Mesenteric fat pad (tissue), 1 donor: Measurements from ENCODE around the gene TMEM190. TPM values are rescaled to one million over a fixed set of nuclear protein-coding genes. Genes with fewer than 3 reads are reported as not detected.
"Not testable (repeated sequence)": the region's sequence is repeated elsewhere in the genome, so short reads cannot be mapped to it uniquely, and the experiment has no call there.

Source experiments
- DNase-seq: peaks from one replicate; pipeline ENCODE4 v3.0.0-alpha.2; 2020; ENCODE audit warnings: low spot score
- total RNA-seq: library from RNA; stranded (reverse); fragmentation: NEBNext Ultra II Directional; extraction: Animal tissue kit (Norgen Biotek cat#: 25700); gene quantifications from one replicate; pipeline ENCODE4 v1.2.1, GENCODE V29; 2021
- donor health status: DM: yes; HTN: yes; CAD: no.

Gene TMEM190
- total RNA-seq, 1 donor from 2014 or later = not detected

DNA sequence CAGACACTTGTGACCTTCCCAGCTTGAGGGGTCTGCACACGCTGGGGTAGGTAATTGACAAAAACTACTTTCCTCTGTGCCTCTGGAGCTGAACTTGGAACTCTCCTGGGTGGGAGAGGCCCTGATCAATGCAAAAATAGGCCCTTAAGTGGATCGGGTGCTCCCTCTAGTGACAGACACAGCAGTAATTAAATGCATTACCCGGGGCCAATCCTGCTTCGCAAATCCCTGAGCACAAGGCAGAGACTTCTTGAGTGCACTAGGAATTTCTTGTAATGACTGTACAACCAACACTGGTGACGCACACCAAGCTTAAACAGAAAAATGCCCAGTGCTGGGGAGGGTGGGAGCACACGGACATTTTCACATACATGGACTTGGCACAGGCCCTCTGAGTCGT is 41.6 kb downstream of the TMEM190 start:
- no peak for DNase-seq

DNA sequence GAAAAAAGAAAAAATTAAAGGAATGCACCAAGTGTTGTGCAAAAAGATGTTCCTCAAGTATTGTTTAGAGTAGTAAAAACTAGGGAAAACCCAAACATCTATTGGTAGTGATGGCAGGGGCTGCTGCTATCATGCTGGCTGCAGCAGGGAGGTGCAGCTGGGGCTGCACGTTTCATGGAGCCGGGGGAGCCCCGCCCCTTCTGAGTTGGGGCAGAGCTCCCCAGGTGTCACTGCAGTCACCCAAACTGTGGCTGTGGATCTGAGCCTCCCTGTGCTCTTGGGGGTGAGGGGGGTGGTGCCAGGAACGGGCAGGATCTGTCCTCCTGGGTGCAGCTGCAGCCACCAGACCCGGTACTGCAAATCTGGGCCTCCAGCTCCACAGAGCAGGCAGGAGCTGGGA is 42.5 kb downstream of the TMEM190 start:
- no peak for DNase-seq

DNA sequence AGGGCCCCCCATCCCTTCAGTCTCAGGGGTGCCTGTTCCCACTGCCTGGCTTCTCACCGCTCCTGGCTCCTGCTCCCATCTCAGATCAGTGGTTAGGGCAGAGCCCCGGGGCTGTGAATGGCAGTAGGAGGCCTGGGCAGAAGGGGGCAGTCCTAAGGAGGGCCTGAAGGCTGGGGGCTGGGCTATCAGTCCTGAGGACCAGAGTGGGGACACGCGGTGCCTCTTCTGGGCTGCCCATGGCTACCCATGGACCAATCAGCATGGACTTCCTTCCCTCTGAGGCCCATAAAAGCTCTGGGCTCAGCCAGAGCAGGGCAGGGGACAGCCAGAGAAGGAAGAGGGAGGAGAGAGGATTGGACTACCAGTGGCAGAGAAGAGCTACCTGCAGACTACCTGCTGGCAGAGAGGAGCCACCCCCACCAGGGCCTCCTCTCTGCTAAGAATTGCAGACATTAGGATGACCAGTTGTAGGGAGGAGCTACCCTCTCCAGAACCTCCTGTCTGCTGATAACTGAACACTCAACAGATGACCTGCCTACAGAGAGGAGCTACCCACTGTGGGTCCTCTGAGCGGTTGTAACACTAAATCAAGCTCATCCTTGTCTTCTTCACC is 43.1 kb downstream of the TMEM190 start:
- DNase-seq = no peak

DNA sequence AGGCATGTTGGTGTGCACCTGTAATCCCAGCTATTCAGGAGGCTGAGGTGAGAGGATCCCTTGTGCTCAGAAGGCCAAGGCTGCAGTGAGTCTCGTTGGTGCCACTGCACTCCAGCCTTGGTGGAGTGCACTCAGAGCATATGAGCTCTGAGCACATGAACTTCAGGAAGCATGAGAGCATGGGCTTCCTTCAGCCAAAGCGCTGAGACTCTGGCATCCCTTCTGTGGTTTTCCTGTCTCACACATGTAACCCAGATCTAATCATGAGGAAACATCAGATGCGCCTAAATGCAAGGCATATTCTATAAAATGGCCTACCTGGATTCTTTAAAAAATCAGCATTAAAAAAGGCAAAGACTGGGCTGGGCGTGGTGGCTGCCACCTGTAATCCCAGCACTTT is 44.7 kb downstream of the TMEM190 start:
- DNase-seq = not testable (repeated sequence)

DNA sequence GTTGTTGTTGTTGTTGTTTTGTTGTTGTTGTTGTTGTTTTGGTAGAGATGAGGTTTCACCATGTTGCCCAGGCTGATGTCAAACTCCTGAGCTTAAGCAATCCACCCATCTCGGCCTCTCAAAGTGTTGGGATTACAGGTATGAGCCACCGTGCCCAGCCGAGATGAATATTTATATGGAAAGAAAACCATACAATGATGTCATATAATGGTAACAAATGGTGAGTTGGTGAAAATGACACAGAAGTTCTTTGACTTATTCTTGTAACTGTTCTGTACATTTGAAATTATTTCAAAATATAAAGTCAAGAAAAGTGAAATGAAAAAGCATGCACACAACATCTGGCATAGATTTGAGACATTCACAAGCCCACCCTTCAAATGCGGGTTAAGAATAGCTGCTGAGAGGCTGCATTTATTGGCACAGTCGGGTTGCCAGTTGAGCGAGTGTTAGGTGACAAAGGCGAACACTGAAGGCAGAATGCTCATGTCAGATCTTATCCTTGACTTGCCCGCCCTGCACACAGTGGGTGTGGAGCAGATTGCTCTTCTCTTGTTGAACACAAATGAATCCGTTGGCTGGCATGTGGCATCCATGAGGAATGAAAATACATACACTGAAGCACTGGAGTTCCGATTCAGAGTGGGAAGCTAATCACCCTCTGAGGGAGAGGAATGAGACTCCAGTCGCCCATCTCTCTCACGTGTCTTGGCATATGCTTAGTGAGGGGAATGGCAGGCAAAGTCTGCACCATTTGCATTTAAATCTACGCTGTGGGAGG is 46.8 kb downstream of the TMEM190 start:
- no peak for DNase-seq

DNA sequence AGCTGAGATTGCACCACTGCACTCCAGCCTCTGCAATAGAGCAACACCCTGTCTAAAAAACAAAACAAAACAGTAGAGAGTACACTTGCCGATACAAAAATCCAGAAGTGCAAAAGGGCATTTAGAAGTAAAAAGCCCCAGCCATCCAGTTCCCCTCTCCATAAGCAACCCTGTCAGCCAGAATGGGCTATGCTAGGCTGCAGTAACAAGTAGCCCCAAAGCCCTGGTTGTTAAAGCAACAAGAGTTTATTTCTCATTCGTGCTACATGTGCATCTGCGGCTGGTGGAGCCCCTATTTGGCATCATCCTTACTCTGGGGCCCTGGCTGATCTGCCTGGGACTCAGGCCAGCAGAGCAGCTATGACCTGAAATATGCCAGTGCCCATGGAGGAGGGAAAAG is 47.9 kb downstream of the TMEM190 start:
- DNase-seq = no peak

DNA sequence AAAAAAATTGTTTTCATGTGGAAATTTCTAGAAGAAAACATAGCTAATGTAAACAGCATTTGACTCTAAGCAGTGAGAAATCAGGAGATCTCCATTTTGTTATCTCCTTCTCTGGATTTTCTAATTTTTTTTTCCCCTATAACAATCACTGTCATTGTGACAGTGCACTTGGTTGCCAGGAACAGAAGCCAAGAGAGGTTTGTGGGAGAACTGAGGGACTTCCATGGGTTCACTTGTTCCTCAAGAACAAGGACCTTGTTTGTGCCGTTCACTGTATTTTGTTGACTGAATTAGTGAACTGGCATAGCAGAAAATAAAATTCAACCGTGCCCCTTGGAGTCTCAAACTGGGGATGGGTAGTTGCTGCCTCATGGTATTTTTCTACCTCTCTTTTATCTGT is 49.4 kb downstream of the TMEM190 start:
- no peak for DNase-seq

Other genes with a start within 250 kb of the TMEM190 start
- not detected for gene TNNT1, start 227.6 kb upstream of the TMEM190 start, total RNA-seq
- gene TNNI3, start 219.1 kb upstream of the TMEM190 start, total RNA-seq = not detected
- 0.48 TPM for gene DNAAF3, start 210.2 kb upstream of the TMEM190 start, total RNA-seq
- gene SYT5, start 196.5 kb upstream of the TMEM190 start, total RNA-seq = not detected
- 1.00 TPM for gene PTPRH, start 167.3 kb upstream of the TMEM190 start, total RNA-seq
- 1.6 TPM for gene TMEM86B, start 148.1 kb upstream of the TMEM190 start, total RNA-seq
- 49.4 TPM for gene PPP6R1, start 117.8 kb upstream of the TMEM190 start, total RNA-seq
- 20.2 TPM for gene HSPBP1, start 96.7 kb upstream of the TMEM190 start, total RNA-seq
- 1.2 TPM for gene BRSK1, start 92.8 kb upstream of the TMEM190 start, total RNA-seq
- gene TMEM150B, start 51.5 kb upstream of the TMEM190 start, total RNA-seq = 7.1 TPM
- gene KMT5C, start 37.0 kb upstream of the TMEM190 start, total RNA-seq = 6.8 TPM
- not detected for gene COX6B2, start 22.1 kb upstream of the TMEM190 start, total RNA-seq
- gene GARIN5B, start 13.6 kb upstream of the TMEM190 start, total RNA-seq = not detected
- not detected for gene IL11, start 6.4 kb upstream of the TMEM190 start, total RNA-seq
- 0.90 TPM for gene TMEM238, start 7.5 kb downstream of the TMEM190 start, total RNA-seq
- 1,147 TPM for gene RPL28, start 9.1 kb downstream of the TMEM190 start, total RNA-seq
- gene UBE2S, start 31.0 kb downstream of the TMEM190 start, total RNA-seq = 24.2 TPM
- not detected for gene SHISA7, start 66.5 kb downstream of the TMEM190 start, total RNA-seq
- 53.2 TPM for gene ISOC2, start 84.8 kb downstream of the TMEM190 start, total RNA-seq
- not detected for gene C19orf85, start 87.9 kb downstream of the TMEM190 start, total RNA-seq
- gene ZNF628, start 99.8 kb downstream of the TMEM190 start, total RNA-seq = 9.7 TPM
- gene NAT14, start 108.4 kb downstream of the TMEM190 start, total RNA-seq = 7.3 TPM
- gene SSC5D, start 111.6 kb downstream of the TMEM190 start, total RNA-seq = 13.9 TPM
- not detected for gene SBK2, start 160.3 kb downstream of the TMEM190 start, total RNA-seq
- 1.7 TPM for gene SBK3, start 168.7 kb downstream of the TMEM190 start, total RNA-seq
- gene ZNF579, start 204.0 kb downstream of the TMEM190 start, total RNA-seq = 10.9 TPM
- 12.8 TPM for gene FIZ1, start 222.7 kb downstream of the TMEM190 start, total RNA-seq
- gene ZNF524, start 223.5 kb downstream of the TMEM190 start, total RNA-seq = 19.1 TPM
- gene ZNF865, start 228.8 kb downstream of the TMEM190 start, total RNA-seq = 12.0 TPM
- gene ZNF784, start 247.7 kb downstream of the TMEM190 start, total RNA-seq = 4.5 TPM